Naive thymus-derived CD4-positive, alpha-beta T cell (primary cell): ENCODE data around the gene LPP. TPM values are rescaled to one million over a fixed set of nuclear protein-coding genes. Genes with fewer than 3 reads are reported as not detected.

Experiments used
- ATAC-seq: fragments of 150-1000 bp; cut with Tn5 transposase; 2 replicates; pipeline ENCODE4 v1.10.0; 2021; ENCODE audit warnings: mild to moderate bottlenecking, moderate library complexity
- CTCF ChIA-PET: fragments of 350-600 bp; sonication (Branson Sonifier 250); formaldehyde crosslinking; loops from one replicate; lab custom pipeline; 2021; ENCODE audit warnings: antibody characterized with exemption; lab: Charles Lee
- POLR2A ChIA-PET: fragments of 350-600 bp; sonication (Branson Sonifier 250); formaldehyde crosslinking; loops from one replicate; lab custom pipeline; 2021; ENCODE audit warnings: antibody characterized with exemption, inconsistent platforms; lab: Charles Lee
- DNase-seq, 9 donors: peaks; one replicate each; pipeline versions ENCODE4 v3.0.0 to v3.0.0-alpha.2; 2020 to 2022; ENCODE audit warnings: mixed read lengths in 1 of 9
- H3K27ac ChIP-seq: one replicate; pipeline ENCODE4 v1.7.0; 2013; ENCODE audit warnings: mild to moderate bottlenecking, low read depth, low read length, moderate library complexity
- H3K27me3 ChIP-seq, 2 donors: one replicate each; pipeline ENCODE4 v1.7.0; 2013; ENCODE audit warnings: low read length in 2 of 2, mild to moderate bottlenecking in 2 of 2, moderate library complexity in 2 of 2; ENCODE audit not compliant: control insufficient read depth in 2 of 2, insufficient read depth in 2 of 2
- H3K36me3 ChIP-seq, 3 experiments: 1 replicate in 2 of 3; 2 replicates in 1 of 3; pipeline ENCODE4 v1.7.0; 2013; ENCODE audit warnings: low read length in 3 of 3, mild to moderate bottlenecking in 3 of 3, moderate library complexity in 1 of 3; ENCODE audit not compliant: insufficient read depth in 3 of 3, control insufficient read depth in 2 of 3
- H3K4me1 ChIP-seq, 2 donors: one replicate each; pipeline ENCODE4 v1.7.0; 2013; ENCODE audit warnings: low read length in 2 of 2, mild to moderate bottlenecking in 2 of 2, moderate library complexity in 1 of 2; ENCODE audit not compliant: control insufficient read depth in 2 of 2, insufficient read depth in 2 of 2
- H3K4me3 ChIP-seq: 2 replicates; pipeline ENCODE4 v1.7.0; 2013; ENCODE audit warnings: mild to moderate bottlenecking, low read length
- H3K9me3 ChIP-seq, 3 experiments: 1 replicate in 2 of 3; 2 replicates in 1 of 3; pipeline ENCODE4 v1.7.0; 2013; ENCODE audit warnings: low read length in 3 of 3; ENCODE audit not compliant: control insufficient read depth in 2 of 3
- H3K27ac Mint-ChIP-seq, 9 donors: one replicate each; pipeline ENCODE4 v1.8.0; 2020 to 2022; ENCODE audit warnings: mixed read lengths in 9 of 9, mild to moderate bottlenecking in 8 of 9, moderate library complexity in 5 of 9, inconsistent platforms in 2 of 9
- H3K27me3 Mint-ChIP-seq, 5 donors: one replicate each; pipeline ENCODE4 v1.8.0; 2021 to 2022; ENCODE audit warnings: mixed read lengths in 5 of 5, mild to moderate bottlenecking in 1 of 5
- H3K36me3 Mint-ChIP-seq, 5 donors: one replicate each; pipeline ENCODE4 v1.8.0; 2020 to 2022; ENCODE audit warnings: mixed read lengths in 5 of 5, mild to moderate bottlenecking in 3 of 5, inconsistent platforms in 1 of 5
- H3K4me1 Mint-ChIP-seq, 7 donors: one replicate each; pipeline ENCODE4 v1.8.0; 2020 to 2022; ENCODE audit warnings: mixed read lengths in 7 of 7, mild to moderate bottlenecking in 3 of 7, inconsistent platforms in 1 of 7
- H3K4me3 Mint-ChIP-seq, 10 donors: one replicate each; pipeline ENCODE4 v1.8.0; 2020 to 2022; ENCODE audit warnings: mild to moderate bottlenecking in 10 of 10, mixed read lengths in 10 of 10, moderate library complexity in 6 of 10, inconsistent platforms in 2 of 10
- H3K9me3 Mint-ChIP-seq, 11 donors: one replicate each; pipeline ENCODE4 v1.8.0; 2020 to 2022; ENCODE audit warnings: mixed read lengths in 11 of 11, mild to moderate bottlenecking in 4 of 11, inconsistent platforms in 1 of 11, moderate library complexity in 1 of 11
- intact Hi-C, 2 donors: fragments of 100-400 bp; cut with micrococcal nuclease; formaldehyde crosslinking; loops; one replicate each; pipeline ENCODE4 v1.15.1; 2023
- polyA plus RNA-seq, 2 donors: library from polyadenylated mRNA; unstranded; fragments of 300-500 nt; fragmentation: Illumina TruSeq; gene quantifications; one replicate each; pipeline ENCODE4 v1.2.3, GENCODE V29; 2021
- total RNA-seq, 6 experiments: library from RNA in 5 of 6; stranded (reverse) in 5 of 6; gene quantifications; 1 replicate in 5 of 6; 2 replicates in 1 of 6; pipeline ENCODE4 v1.2.3 and lab custom pipeline; 2021 to 2026

Gene LPP
- total and polyA plus RNA-seq, 7 experiments from 2014 or later = 10.3 to 95.2 (median 19.5) TPM

DNA sequence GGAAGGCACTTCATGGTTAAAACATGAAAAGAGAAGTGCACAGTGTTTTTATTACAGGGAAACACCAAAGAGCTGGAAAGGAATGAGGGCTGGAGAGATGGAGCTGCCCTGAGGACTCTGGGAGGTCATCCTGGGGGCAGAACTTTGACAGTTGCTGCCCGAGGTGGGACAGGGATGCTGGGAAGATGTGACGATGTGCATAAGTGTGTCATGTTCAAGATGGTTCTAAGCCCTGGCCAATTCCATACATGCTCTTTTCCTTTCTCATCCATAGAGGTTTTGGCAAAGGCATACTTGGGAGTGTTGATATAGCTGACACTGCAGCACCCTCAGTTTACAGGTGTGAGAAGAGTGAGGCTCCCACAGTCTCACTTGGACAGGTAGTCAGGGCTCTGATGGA, 23.8 kb downstream of the LPP start:
- Mint-ChIP-seq H3K9me3 (peaks cover 0 to 3% (median 0%) of the 10 kb centered on the region in 11 donors), H3K4me3 (no peak overlapping the region), H3K4me1 (peaks cover 40 to 65% (median 58%) of the 10 kb centered on the region in 7 donors), H3K27ac (peak overlapping the region in 1 of 9 donors; percentile 46), H3K27me3 (no peaks in the 10 kb centered on the region), H3K36me3 (peaks cover 15 to 50% (median 32%) of the 10 kb centered on the region in 5 donors)
- H3K4me1 ChIP-seq = peaks cover 9 to 13% of the 10 kb centered on the region in 2 donors
- POLR2A ChIA-PET = no interaction called here
- H3K27ac ChIP-seq = no peak overlapping the region
- DNase-seq (no peak), ATAC-seq (no peak)
- CTCF ChIA-PET = no interaction called here
- H3K9me3 ChIP-seq = no peaks in the 10 kb centered on the region
- H3K4me3 ChIP-seq = no peak overlapping the region
- intact Hi-C loops = no loop called here
- no peaks in the 10 kb centered on the region for H3K36me3 ChIP-seq
- H3K27me3 ChIP-seq = no peaks in the 10 kb centered on the region

GRCh38 chr3:188178293-188178936, 24.5 kb downstream of the LPP start:
- peak overlapping the region in 8 of 10 donors; percentile 4 to 53 (median 32) for H3K4me3 Mint-ChIP-seq
- ATAC-seq (peak; percentile 37), DNase-seq (peak in 2 of 9 donors; percentile 12 to 16)
- H3K4me1 Mint-ChIP-seq = peaks cover 40 to 65% (median 58%) of the 10 kb centered on the region in 7 donors
- Histone ChIP-seq H3K36me3 (no peaks in the 10 kb centered on the region), H3K27ac (no peak overlapping the region), H3K4me1 (peaks cover 9 to 13% of the 10 kb centered on the region in 2 donors), H3K4me3 (no peak overlapping the region), H3K27me3 (no peaks in the 10 kb centered on the region), H3K9me3 (no peaks in the 10 kb centered on the region)
- H3K27me3 Mint-ChIP-seq = no peaks in the 10 kb centered on the region
- CTCF ChIA-PET = no interaction called here
- peaks cover 15 to 49% (median 32%) of the 10 kb centered on the region in 5 donors for H3K36me3 Mint-ChIP-seq
- H3K27ac Mint-ChIP-seq = peak overlapping the region in 5 of 9 donors; percentile 5 to 72 (median 38)
- H3K9me3 Mint-ChIP-seq = peaks cover 0 to 3% (median 0%) of the 10 kb centered on the region in 11 donors
- intact Hi-C loops = no loop called here
- POLR2A ChIA-PET = no interaction called here

DNA sequence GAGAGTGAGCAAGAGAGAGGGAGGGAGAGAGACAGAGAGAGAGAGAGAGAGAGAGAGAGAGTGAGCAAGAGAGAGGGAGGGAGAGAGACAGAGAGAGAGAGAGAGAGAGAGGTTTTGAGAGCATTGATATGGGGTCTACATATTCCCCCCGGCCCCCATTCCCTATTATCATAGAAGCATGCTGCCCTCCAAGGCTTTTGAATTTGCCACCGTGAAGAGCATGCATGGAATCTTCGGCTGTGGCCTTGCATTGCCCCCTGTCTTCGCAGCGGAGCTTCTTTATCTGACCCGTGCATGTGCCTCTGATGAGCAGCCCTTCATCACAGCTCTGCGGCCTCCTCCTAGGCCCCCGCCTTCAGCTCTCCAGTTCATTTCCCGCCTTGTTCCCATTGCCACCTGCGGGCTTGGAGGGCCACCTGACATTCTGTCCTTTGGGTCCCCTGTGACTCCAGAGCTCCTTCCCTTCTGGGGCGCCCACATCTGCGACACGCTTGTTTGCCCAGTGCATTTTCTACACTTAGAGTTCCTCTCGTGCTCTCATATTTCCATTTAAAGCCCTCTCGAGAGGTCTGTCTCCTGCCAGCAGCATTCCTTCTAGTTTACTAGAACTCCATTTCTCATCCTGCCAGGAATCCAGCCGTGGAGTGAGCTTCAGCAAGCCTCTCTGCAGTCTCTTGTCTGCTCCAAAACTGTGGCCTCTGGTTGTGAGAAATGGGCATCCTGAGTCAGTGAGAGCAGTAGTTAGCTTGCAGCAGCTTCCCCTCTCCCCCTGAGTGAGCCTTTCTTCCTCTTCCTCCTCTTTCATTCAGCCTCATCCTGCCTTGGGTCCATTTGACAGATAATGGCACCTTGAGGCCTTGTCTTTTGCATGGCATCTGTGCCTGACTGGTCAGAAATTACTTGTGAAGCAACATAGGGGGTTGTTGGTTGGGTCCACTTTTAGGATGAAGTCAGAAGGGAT, 25.3 kb downstream of the LPP start:
- no peaks in the 10 kb centered on the region for H3K9me3 ChIP-seq
- H3K36me3 ChIP-seq = no peaks in the 10 kb centered on the region
- peak overlapping the region in 6 of 9 donors; percentile 32 to 84 (median 47) for H3K27ac Mint-ChIP-seq
- intact Hi-C loops = no loop called here
- ATAC-seq (no peak), DNase-seq (no peak)
- H3K27me3 ChIP-seq = no peaks in the 10 kb centered on the region
- no peak overlapping the region for H3K4me3 ChIP-seq
- ChIA-PET CTCF (no interaction called here), POLR2A (no interaction called here)
- H3K27ac ChIP-seq = no peak overlapping the region
- peaks cover 0 to 3% (median 0%) of the 10 kb centered on the region in 11 donors for H3K9me3 Mint-ChIP-seq
- peak overlapping the region in 9 of 10 donors; percentile 4 to 53 (median 35) for H3K4me3 Mint-ChIP-seq
- H3K4me1 ChIP-seq = peaks cover 9 to 13% of the 10 kb centered on the region in 2 donors
- peaks cover 37 to 68% (median 56%) of the 10 kb centered on the region in 7 donors for H3K4me1 Mint-ChIP-seq
- peaks cover 15 to 43% (median 28%) of the 10 kb centered on the region in 5 donors for H3K36me3 Mint-ChIP-seq
- no peaks in the 10 kb centered on the region for H3K27me3 Mint-ChIP-seq

- CTCF ChIA-PET = no interaction called here
Observed at GRCh38 chr3:188180114-188180513, 26.2 kb downstream of the LPP start.

GRCh38 chr3:188183452-188183851, 29.5 kb downstream of the LPP start:
- Histone ChIP-seq H3K27me3 (no peaks in the 10 kb centered on the region), H3K27ac (no peak overlapping the region), H3K36me3 (no peaks in the 10 kb centered on the region), H3K9me3 (no peaks in the 10 kb centered on the region), H3K4me3 (no peak overlapping the region), H3K4me1 (peaks cover 11 to 20% of the 10 kb centered on the region in 2 donors)
- DNase-seq = no peak
- H3K4me1 Mint-ChIP-seq = peaks cover 38 to 65% (median 56%) of the 10 kb centered on the region in 7 donors
- no peak overlapping the region for H3K27ac Mint-ChIP-seq
- H3K9me3 Mint-ChIP-seq = no peaks in the 10 kb centered on the region
- H3K36me3 Mint-ChIP-seq = peaks cover 4 to 27% (median 16%) of the 10 kb centered on the region in 5 donors
- POLR2A ChIA-PET = interaction anchor here (1.0 kb wide), 1 partner anchor 122 kb away, joined by 3 read pairs; no protein-coding TSS in a partner anchor
- intact Hi-C loops = no loop called here
- ATAC-seq = no peak
- no peak overlapping the region for H3K4me3 Mint-ChIP-seq
- no peaks in the 10 kb centered on the region for H3K27me3 Mint-ChIP-seq
- CTCF ChIA-PET = no interaction called here

More at GRCh38 chr3:188180114-188180513, 26.2 kb downstream of the LPP start:
- Mint-ChIP-seq H3K36me3 (peaks cover 15 to 38% (median 24%) of the 10 kb centered on the region in 5 donors), H3K4me3 (peak overlapping the region in 1 of 10 donors; percentile 12), H3K4me1 (peaks cover 40 to 69% (median 56%) of the 10 kb centered on the region in 7 donors), H3K27me3 (no peaks in the 10 kb centered on the region), H3K9me3 (peaks cover 0 to 2% (median 0%) of the 10 kb centered on the region in 11 donors), H3K27ac (peak overlapping the region in 4 of 9 donors; percentile 46 to 84 (median 63))
- Histone ChIP-seq H3K36me3 (no peaks in the 10 kb centered on the region), H3K27ac (no peak overlapping the region), H3K4me1 (peaks cover 9 to 13% of the 10 kb centered on the region in 2 donors), H3K4me3 (no peak overlapping the region), H3K27me3 (no peaks in the 10 kb centered on the region), H3K9me3 (no peaks in the 10 kb centered on the region)
- POLR2A ChIA-PET = no interaction called here
- no peak for ATAC-seq
- intact Hi-C loops = no loop called here
- no peak for DNase-seq

DNA sequence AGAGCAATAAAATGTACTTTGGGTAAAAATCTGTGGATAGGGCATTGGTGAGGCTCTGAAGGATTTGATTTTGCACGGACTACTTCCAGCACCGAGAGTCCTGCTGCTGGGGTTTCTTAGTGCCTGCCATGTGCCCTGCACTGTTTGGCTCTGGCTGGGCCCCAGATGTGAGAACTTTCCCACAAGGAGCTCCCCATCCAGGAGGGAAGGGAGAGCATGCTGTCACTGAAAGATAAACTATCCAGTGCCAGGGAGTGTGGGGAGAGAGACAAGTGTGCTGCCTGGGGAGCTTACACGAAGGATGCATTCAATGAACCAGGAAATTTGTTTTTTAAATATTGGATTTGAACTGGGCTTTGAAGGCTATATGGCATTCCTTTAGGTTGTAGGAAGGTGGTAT, 30.2 kb downstream of the LPP start:
- H3K27ac Mint-ChIP-seq = peak overlapping the region in 1 of 9 donors; percentile 74
- DNase-seq (no peak), ATAC-seq (no peak)
- Histone ChIP-seq H3K4me1 (peaks cover 5 to 13% of the 10 kb centered on the region in 2 donors), H3K27ac (no peak overlapping the region), H3K4me3 (no peak overlapping the region), H3K36me3 (no peaks in the 10 kb centered on the region), H3K27me3 (no peaks in the 10 kb centered on the region), H3K9me3 (no peaks in the 10 kb centered on the region)
- H3K36me3 Mint-ChIP-seq = peaks cover 4 to 26% (median 11%) of the 10 kb centered on the region in 5 donors
- no peaks in the 10 kb centered on the region for H3K9me3 Mint-ChIP-seq
- ChIA-PET POLR2A (interaction anchor here (1.0 kb wide), 1 partner anchor 122 kb away, joined by 3 read pairs; no protein-coding TSS in a partner anchor), CTCF (no interaction called here)
- no peak overlapping the region for H3K4me3 Mint-ChIP-seq
- H3K27me3 Mint-ChIP-seq = no peaks in the 10 kb centered on the region
- peaks cover 35 to 58% (median 51%) of the 10 kb centered on the region in 7 donors for H3K4me1 Mint-ChIP-seq
- intact Hi-C loops = no loop called here
